ENCODE measurements around the gene SLC9A9.

- TF ChIP-seq, protein P1, sequence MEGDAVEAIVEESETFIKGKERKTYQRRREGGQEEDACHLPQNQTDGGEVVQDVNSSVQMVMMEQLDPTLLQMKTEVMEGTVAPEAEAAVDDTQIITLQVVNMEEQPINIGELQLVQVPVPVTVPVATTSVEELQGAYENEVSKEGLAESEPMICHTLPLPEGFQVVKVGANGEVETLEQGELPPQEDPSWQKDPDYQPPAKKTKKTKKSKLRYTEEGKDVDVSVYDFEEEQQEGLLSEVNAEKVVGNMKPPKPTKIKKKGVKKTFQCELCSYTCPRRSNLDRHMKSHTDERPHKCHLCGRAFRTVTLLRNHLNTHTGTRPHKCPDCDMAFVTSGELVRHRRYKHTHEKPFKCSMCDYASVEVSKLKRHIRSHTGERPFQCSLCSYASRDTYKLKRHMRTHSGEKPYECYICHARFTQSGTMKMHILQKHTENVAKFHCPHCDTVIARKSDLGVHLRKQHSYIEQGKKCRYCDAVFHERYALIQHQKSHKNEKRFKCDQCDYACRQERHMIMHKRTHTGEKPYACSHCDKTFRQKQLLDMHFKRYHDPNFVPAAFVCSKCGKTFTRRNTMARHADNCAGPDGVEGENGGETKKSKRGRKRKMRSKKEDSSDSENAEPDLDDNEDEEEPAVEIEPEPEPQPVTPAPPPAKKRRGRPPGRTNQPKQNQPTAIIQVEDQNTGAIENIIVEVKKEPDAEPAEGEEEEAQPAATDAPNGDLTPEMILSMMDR (IDR thresholded peaks at IDR 0.05): peak; percentile 67 to 81 (median 79)
- no peak for TF ChIP-seq POLR2A (IDR thresholded peaks at IDR 0.05)
Observed at GRCh38 chr3:143674100-143674968, 173.9 kb downstream of the SLC9A9 start.

Measured in uterus (tissue), 2 donors.